ENCODE results near the gene KIAA2012.

The KIAA2012 gene

DNA sequence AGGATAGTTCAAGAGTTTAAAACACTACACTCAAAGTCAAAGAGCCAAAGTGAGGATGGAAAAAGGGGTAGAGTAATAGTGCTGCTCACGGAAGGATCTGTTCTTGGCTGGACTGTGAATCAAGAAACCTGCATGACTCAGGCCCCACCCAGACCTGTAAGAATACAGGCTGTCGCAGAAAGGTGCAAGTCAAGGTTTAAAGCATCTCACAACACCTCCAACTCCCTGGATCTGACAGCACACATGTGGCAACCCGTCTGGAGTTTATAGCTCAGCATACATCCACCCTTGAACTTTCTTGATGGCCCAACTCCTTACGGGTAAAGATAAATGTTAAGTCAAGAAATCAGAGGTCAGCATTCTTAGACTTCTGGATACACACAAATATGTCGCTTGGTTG, 6.3 kb downstream of the KIAA2012 start:
- POLR2A ChIA-PET: no interaction called here
- Histone ChIP-seq H3K27ac (ENCODE audit: extremely low read depth, low read depth, low read length) (no peak overlapping the region), H3K36me3 (ENCODE audit: control insufficient read depth in 2 of 2, insufficient read depth in 1 of 2, low read length in 2 of 2) (no peaks in the 10 kb centered on the region), H3K9me3 (ENCODE audit: control insufficient read depth, insufficient read depth, low read depth, low read length) (no peaks in the 10 kb centered on the region; the same call in 1 of the 2 replicates), H3K4me1 (ENCODE audit: control insufficient read depth, insufficient read depth, low read length) (no peaks in the 10 kb centered on the region), H3K4me3 (ENCODE audit: low read depth, low read length) (no peak overlapping the region)
- no peak for TF ChIP-seq ZNF473 (tag by site-specific recombination; IDR thresholded peaks at IDR 0.05)
- no peak for TF ChIP-seq ZNF776 (tag by site-specific recombination; IDR thresholded peaks at IDR 0.05; ENCODE audit: borderline replicate concordance)
- TF ChIP-seq ZNF548 (tag by site-specific recombination; IDR thresholded peaks at IDR 0.05): no peak
- TF ChIP-seq ZNF558 (tag by site-specific recombination; IDR thresholded peaks at IDR 0.05): no peak
- TF ChIP-seq, protein P1, sequence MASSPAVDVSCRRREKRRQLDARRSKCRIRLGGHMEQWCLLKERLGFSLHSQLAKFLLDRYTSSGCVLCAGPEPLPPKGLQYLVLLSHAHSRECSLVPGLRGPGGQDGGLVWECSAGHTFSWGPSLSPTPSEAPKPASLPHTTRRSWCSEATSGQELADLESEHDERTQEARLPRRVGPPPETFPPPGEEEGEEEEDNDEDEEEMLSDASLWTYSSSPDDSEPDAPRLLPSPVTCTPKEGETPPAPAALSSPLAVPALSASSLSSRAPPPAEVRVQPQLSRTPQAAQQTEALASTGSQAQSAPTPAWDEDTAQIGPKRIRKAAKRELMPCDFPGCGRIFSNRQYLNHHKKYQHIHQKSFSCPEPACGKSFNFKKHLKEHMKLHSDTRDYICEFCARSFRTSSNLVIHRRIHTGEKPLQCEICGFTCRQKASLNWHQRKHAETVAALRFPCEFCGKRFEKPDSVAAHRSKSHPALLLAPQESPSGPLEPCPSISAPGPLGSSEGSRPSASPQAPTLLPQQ (tag by site-specific recombination; IDR thresholded peaks at IDR 0.05): no peak
- no peak for TF ChIP-seq ZFP69B (tag by site-specific recombination; IDR thresholded peaks at IDR 0.05)
- TF ChIP-seq GLIS1 (tag by site-specific recombination; IDR thresholded peaks at IDR 0.05): no peak
- TF ChIP-seq ZIC2 (tag by site-specific recombination; IDR thresholded peaks at IDR 0.05): no peak
- no peak for TF ChIP-seq OSR2 (tag by site-specific recombination; IDR thresholded peaks at IDR 0.05)
- no peak for TF ChIP-seq ZNF629 (tag by site-specific recombination; IDR thresholded peaks at IDR 0.05)
- TF ChIP-seq SP2 (tag by site-specific recombination; IDR thresholded peaks at IDR 0.05): no peak
- no peak for TF ChIP-seq KLF1 (tag by site-specific recombination; IDR thresholded peaks at IDR 0.05)
- no peak for TF ChIP-seq ZNF138 (tag by site-specific recombination; IDR thresholded peaks at IDR 0.05; ENCODE audit: borderline replicate concordance)
- TF ChIP-seq ZFP41 (tag by site-specific recombination; IDR thresholded peaks at IDR 0.05; ENCODE audit: borderline replicate concordance): no peak
- no peak for TF ChIP-seq ZBTB17 (tag by site-specific recombination; IDR thresholded peaks at IDR 0.05)
- TF ChIP-seq, protein P2, sequence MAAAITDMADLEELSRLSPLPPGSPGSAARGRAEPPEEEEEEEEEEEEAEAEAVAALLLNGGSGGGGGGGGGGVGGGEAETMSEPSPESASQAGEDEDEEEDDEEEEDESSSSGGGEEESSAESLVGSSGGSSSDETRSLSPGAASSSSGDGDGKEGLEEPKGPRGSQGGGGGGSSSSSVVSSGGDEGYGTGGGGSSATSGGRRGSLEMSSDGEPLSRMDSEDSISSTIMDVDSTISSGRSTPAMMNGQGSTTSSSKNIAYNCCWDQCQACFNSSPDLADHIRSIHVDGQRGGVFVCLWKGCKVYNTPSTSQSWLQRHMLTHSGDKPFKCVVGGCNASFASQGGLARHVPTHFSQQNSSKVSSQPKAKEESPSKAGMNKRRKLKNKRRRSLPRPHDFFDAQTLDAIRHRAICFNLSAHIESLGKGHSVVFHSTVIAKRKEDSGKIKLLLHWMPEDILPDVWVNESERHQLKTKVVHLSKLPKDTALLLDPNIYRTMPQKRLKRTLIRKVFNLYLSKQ (tag by site-specific recombination; IDR thresholded peaks at IDR 0.05; ENCODE audit: borderline replicate concordance): no peak
- CTCF ChIA-PET: interaction anchor here (0.6 to 1.8 kb wide), 4 partner anchors 8 to 53 kb away, joined by 3 to 6 read pairs (median 4); no protein-coding TSS in a partner anchor

DNA sequence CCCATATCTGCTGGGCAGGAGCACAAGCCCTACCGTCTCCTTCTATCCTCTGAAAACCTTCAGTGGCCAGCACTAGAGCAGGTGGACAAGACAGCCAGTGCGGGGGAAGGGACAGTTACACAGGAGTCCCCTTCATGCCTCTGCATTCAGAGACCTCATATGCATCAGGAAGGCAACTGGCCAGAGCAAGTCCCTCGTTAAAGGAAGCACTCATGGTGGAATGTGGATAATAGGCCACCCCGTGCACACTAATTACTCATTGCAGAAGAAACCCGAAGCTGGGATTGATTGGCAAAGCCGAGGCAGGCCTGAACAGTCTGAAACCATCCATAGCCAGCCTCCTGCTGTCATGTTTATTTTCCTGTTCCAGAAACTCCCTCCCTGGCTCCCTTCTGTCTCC, 11.2 kb downstream of the KIAA2012 start:
- CTCF ChIA-PET: interaction anchor here (0.6 to 1.4 kb wide), 2 partner anchors 20 to 24 kb away, joined by 5 read pairs; no protein-coding TSS in a partner anchor
- TF ChIP-seq ZNF26 (tag by site-specific recombination; IDR thresholded peaks at IDR 0.05): no peak
- TF ChIP-seq ZBTB7A (tag by site-specific recombination; IDR thresholded peaks at IDR 0.05; ENCODE audit: low read depth): no peak
- TF ChIP-seq GLIS1 (tag by site-specific recombination; IDR thresholded peaks at IDR 0.05): peak; percentile 76
- TF ChIP-seq ZIC2 (tag by site-specific recombination; IDR thresholded peaks at IDR 0.05): peak; percentile 65; the same call in 1 of the 2 replicates
- TF ChIP-seq HOXD13 (CRISPR knock-in tag; IDR thresholded peaks at IDR 0.05; ENCODE audit: borderline replicate concordance): no peak
- no peak for TF ChIP-seq ZNF549 (tag by site-specific recombination; IDR thresholded peaks at IDR 0.05)
- peak; percentile 28; the same call in 1 of the 2 replicates for TF ChIP-seq ZNF2 (tag by site-specific recombination; IDR thresholded peaks at IDR 0.05)
- no peak for TF ChIP-seq EGR2 (tag by site-specific recombination; IDR thresholded peaks at IDR 0.05; ENCODE audit: low read depth)
- no peak for TF ChIP-seq GLI4 (tag by site-specific recombination; IDR thresholded peaks at IDR 0.05)
- TF ChIP-seq, protein P3, sequence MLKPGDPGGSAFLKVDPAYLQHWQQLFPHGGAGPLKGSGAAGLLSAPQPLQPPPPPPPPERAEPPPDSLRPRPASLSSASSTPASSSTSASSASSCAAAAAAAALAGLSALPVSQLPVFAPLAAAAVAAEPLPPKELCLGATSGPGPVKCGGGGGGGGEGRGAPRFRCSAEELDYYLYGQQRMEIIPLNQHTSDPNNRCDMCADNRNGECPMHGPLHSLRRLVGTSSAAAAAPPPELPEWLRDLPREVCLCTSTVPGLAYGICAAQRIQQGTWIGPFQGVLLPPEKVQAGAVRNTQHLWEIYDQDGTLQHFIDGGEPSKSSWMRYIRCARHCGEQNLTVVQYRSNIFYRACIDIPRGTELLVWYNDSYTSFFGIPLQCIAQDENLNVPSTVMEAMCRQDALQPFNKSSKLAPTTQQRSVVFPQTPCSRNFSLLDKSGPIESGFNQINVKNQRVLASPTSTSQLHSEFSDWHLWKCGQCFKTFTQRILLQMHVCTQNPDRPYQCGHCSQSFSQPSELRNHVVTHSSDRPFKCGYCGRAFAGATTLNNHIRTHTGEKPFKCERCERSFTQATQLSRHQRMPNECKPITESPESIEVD (tag by site-specific recombination; IDR thresholded peaks at IDR 0.05): 0 out of 2 replicates have a peak, but pooled peaks have one; percentile 27
- TF ChIP-seq ZNF561 (tag by site-specific recombination; IDR thresholded peaks at IDR 0.05; ENCODE audit: borderline replicate concordance): 0 out of 2 replicates have a peak, but pooled peaks have one; percentile 27
- no peak for TF ChIP-seq ZBTB6 (tag by site-specific recombination; IDR thresholded peaks at IDR 0.05)
- TF ChIP-seq ZNF529 (tag by site-specific recombination; IDR thresholded peaks at IDR 0.05; ENCODE audit: insufficient replicate concordance): no peak

More for the DNA sequence above, 11.2 kb downstream of the KIAA2012 start:
- no peak overlapping the region for H3K4me3 ChIP-seq (ENCODE audit: low read depth, low read length)
- H3K9me3 ChIP-seq (ENCODE audit: control insufficient read depth, insufficient read depth, low read depth, low read length): no peaks in the 10 kb centered on the region; the same call in 1 of the 2 replicates
- H3K27ac ChIP-seq (ENCODE audit: extremely low read depth, low read depth, low read length): no peak overlapping the region; the same call in 1 of the 2 replicates
- no peaks in the 10 kb centered on the region for H3K36me3 ChIP-seq (ENCODE audit: control insufficient read depth in 2 of 2, insufficient read depth in 1 of 2, low read length in 2 of 2)
- POLR2A ChIA-PET: no interaction called here
- H3K4me1 ChIP-seq (ENCODE audit: control insufficient read depth, insufficient read depth, low read length): 0 out of 2 replicates have a peak, but pooled peaks cover 4% of the 10 kb centered on the region
